ENCODE results near the gene EPB41L2. TPM values are rescaled to one million over a fixed set of nuclear protein-coding genes. Genes with fewer than 3 reads are reported as not detected.

The EPB41L2 gene
- total and polyA plus RNA-seq, 5 donors: 30.2 to 120 (median 105) TPM

GRCh38 chr6:130848945-130849344 lies 214.1 kb downstream of the EPB41L2 start:
- DNase-seq (no peak), ATAC-seq (peak in 1 of 2 donors; percentile 53)
- H3K27me3 ChIP-seq (ENCODE audit: control insufficient read depth, insufficient read depth): no peaks in the 10 kb centered on the region
- WGBS: 89% methylated on average over 2 of the region's 2 CpGs
- H3K9me3 ChIP-seq (ENCODE audit: control insufficient read depth, low read length): no peaks in the 10 kb centered on the region
- H3K27ac ChIP-seq (ENCODE audit: low read length): no peak overlapping the region
- H3K4me3 ChIP-seq (ENCODE audit: low read length): no peak overlapping the region
- peaks cover 1% of the 10 kb centered on the region for H3K4me1 ChIP-seq (ENCODE audit: control insufficient read depth, insufficient read depth, low read length)
- intact Hi-C loops (cut with DNase I): no loop called here

- 44% methylated on average over 7 of the region's 7 CpGs for WGBS
- Histone ChIP-seq H3K9me3 (ENCODE audit: control insufficient read depth, low read length) (no peaks in the 10 kb centered on the region), H3K27me3 (ENCODE audit: control insufficient read depth, insufficient read depth) (no peaks in the 10 kb centered on the region), H3K4me1 (ENCODE audit: control insufficient read depth, insufficient read depth, low read length) (peaks cover 1% of the 10 kb centered on the region), H3K4me3 (ENCODE audit: low read length) (no peak overlapping the region), H3K27ac (ENCODE audit: low read length) (no peak overlapping the region)
- no peak for DNase-seq
- intact Hi-C loops (cut with DNase I): no loop called here
- ATAC-seq: no peak
Observed at GRCh38 chr6:130847001-130847910, 215.8 kb downstream of the EPB41L2 start.

- Histone ChIP-seq H3K27me3 (ENCODE audit: control insufficient read depth, insufficient read depth) (no peaks in the 10 kb centered on the region), H3K4me3 (ENCODE audit: low read length) (no peak overlapping the region), H3K27ac (ENCODE audit: low read length) (no peak overlapping the region), H3K9me3 (ENCODE audit: control insufficient read depth, low read length) (no peaks in the 10 kb centered on the region), H3K4me1 (ENCODE audit: control insufficient read depth, insufficient read depth, low read length) (peaks cover 1% of the 10 kb centered on the region)
- ATAC-seq (no peak), DNase-seq (no peak)
- intact Hi-C loops (cut with DNase I): no loop called here
- 71% methylated on average over 1 of the region's 1 CpG for WGBS
Observed at GRCh38 chr6:130846501-130846900, 216.5 kb downstream of the EPB41L2 start.

GRCh38 chr6:130843575-130844320 lies 219.3 kb downstream of the EPB41L2 start:
- ATAC-seq (no peak), DNase-seq (no peak)
- no peaks in the 10 kb centered on the region for H3K27me3 ChIP-seq (ENCODE audit: control insufficient read depth, insufficient read depth)
- H3K4me1 ChIP-seq (ENCODE audit: control insufficient read depth, insufficient read depth, low read length): peaks cover 1% of the 10 kb centered on the region
- intact Hi-C loops (cut with DNase I): no loop called here
- WGBS: 78% methylated on average over 3 of the region's 3 CpGs
- no peak overlapping the region for H3K27ac ChIP-seq (ENCODE audit: low read length)
- no peaks in the 10 kb centered on the region for H3K9me3 ChIP-seq (ENCODE audit: control insufficient read depth, low read length)
- H3K4me3 ChIP-seq (ENCODE audit: low read length): no peak overlapping the region

GRCh38 chr6:130841128-130841728 lies 221.8 kb downstream of the EPB41L2 start:
- DNase-seq: no peak
- Histone ChIP-seq H3K9me3 (ENCODE audit: control insufficient read depth, low read length) (no peaks in the 10 kb centered on the region), H3K4me3 (ENCODE audit: low read length) (no peak overlapping the region), H3K27me3 (ENCODE audit: control insufficient read depth, insufficient read depth) (no peaks in the 10 kb centered on the region), H3K27ac (ENCODE audit: low read length) (no peak overlapping the region), H3K4me1 (ENCODE audit: control insufficient read depth, insufficient read depth, low read length) (no peaks in the 10 kb centered on the region)
- intact Hi-C loops (cut with DNase I): no loop called here
- ATAC-seq: no peak
- 59% methylated on average over 4 of the region's 4 CpGs for WGBS

GRCh38 chr6:130840050-130840449 lies 223.0 kb downstream of the EPB41L2 start:
- no peak for DNase-seq
- 97% methylated on average over 2 of the region's 2 CpGs for WGBS
- ATAC-seq: no peak
- Histone ChIP-seq H3K27ac (ENCODE audit: low read length) (no peak overlapping the region), H3K27me3 (ENCODE audit: control insufficient read depth, insufficient read depth) (no peaks in the 10 kb centered on the region), H3K4me3 (ENCODE audit: low read length) (no peak overlapping the region), H3K4me1 (ENCODE audit: control insufficient read depth, insufficient read depth, low read length) (no peaks in the 10 kb centered on the region), H3K9me3 (ENCODE audit: control insufficient read depth, low read length) (no peaks in the 10 kb centered on the region)
- intact Hi-C loops (cut with DNase I): no loop called here

GRCh38 chr6:130839379-130839778 lies 223.7 kb downstream of the EPB41L2 start:
- no peak overlapping the region for H3K27ac ChIP-seq (ENCODE audit: low read length)
- no peak for ATAC-seq
- intact Hi-C loops (cut with DNase I): no loop called here
- H3K27me3 ChIP-seq (ENCODE audit: control insufficient read depth, insufficient read depth): no peaks in the 10 kb centered on the region
- no peak for DNase-seq
- WGBS: 89% methylated on average over 2 of the region's 2 CpGs
- H3K9me3 ChIP-seq (ENCODE audit: control insufficient read depth, low read length): no peaks in the 10 kb centered on the region
- no peaks in the 10 kb centered on the region for H3K4me1 ChIP-seq (ENCODE audit: control insufficient read depth, insufficient read depth, low read length)
- no peak overlapping the region for H3K4me3 ChIP-seq (ENCODE audit: low read length)

GRCh38 chr6:130838951-130839350 lies 224.1 kb downstream of the EPB41L2 start:
- Histone ChIP-seq H3K4me1 (ENCODE audit: control insufficient read depth, insufficient read depth, low read length) (no peaks in the 10 kb centered on the region), H3K27ac (ENCODE audit: low read length) (no peak overlapping the region), H3K9me3 (ENCODE audit: control insufficient read depth, low read length) (no peaks in the 10 kb centered on the region), H3K27me3 (ENCODE audit: control insufficient read depth, insufficient read depth) (no peaks in the 10 kb centered on the region), H3K4me3 (ENCODE audit: low read length) (no peak overlapping the region)
- 57% methylated on average over 5 of the region's 5 CpGs for WGBS
- DNase-seq (no peak), ATAC-seq (no peak)
- intact Hi-C loops (cut with DNase I): no loop called here

- intact Hi-C loops (cut with DNase I): no loop called here
- WGBS: 83% methylated on average over 6 of the region's 6 CpGs
- Histone ChIP-seq H3K9me3 (ENCODE audit: control insufficient read depth, low read length) (no peaks in the 10 kb centered on the region), H3K4me3 (ENCODE audit: low read length) (no peak overlapping the region), H3K27me3 (ENCODE audit: control insufficient read depth, insufficient read depth) (no peaks in the 10 kb centered on the region), H3K27ac (ENCODE audit: low read length) (no peak overlapping the region), H3K4me1 (ENCODE audit: control insufficient read depth, insufficient read depth, low read length) (no peaks in the 10 kb centered on the region)
- ATAC-seq (no peak), DNase-seq (no peak)
Observed at GRCh38 chr6:130838250-130838860, 224.7 kb downstream of the EPB41L2 start.

- Histone ChIP-seq H3K9me3 (ENCODE audit: control insufficient read depth, low read length) (no peaks in the 10 kb centered on the region), H3K4me1 (ENCODE audit: control insufficient read depth, insufficient read depth, low read length) (no peaks in the 10 kb centered on the region), H3K27me3 (ENCODE audit: control insufficient read depth, insufficient read depth) (no peaks in the 10 kb centered on the region), H3K27ac (ENCODE audit: low read length) (no peak overlapping the region), H3K4me3 (ENCODE audit: low read length) (no peak overlapping the region)
- ATAC-seq (no peak), DNase-seq (no peak)
- intact Hi-C loops (cut with DNase I): no loop called here
Observed at GRCh38 chr6:130837067-130837466, 226.0 kb downstream of the EPB41L2 start.
